ENCODE data around the gene UGT3A1.

DNA sequence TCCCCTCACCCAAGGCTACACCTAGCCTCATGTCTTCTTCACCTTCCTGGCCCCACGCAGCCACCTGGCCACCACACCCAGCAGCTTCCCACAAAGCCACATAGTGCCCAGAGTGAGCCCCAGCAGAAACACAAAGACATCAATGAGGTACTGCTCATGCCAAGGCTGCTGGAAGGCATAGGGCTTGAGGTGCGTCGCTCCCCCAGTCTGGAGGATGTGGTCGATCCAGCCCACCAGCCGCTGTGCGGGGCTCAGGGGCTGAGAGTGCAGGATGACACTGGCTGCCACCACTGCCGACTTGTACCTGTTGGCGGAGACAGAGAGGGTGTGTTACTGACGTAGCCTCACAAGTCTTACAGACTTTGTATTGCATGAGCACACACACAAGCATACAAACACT is 37.0 kb downstream of the UGT3A1 start:
- TF ChIP-seq POLR2A (IDR thresholded peaks at IDR 0.05; ENCODE audit: low read depth, low read length) (no peak), TAF1 (IDR thresholded peaks at IDR 0.05; ENCODE audit: low read depth, low read length) (no peak), POU2F2 (IDR thresholded peaks at IDR 0.05; ENCODE audit: low read depth, low read length) (no peak), POLR2AphosphoS5 (IDR thresholded peaks at IDR 0.05; ENCODE audit: low read depth, low read length) (no peak), SPI1 (IDR thresholded peaks at IDR 0.05; ENCODE audit: low read depth, low read length) (no peak)
